ENCODE data around the gene ZFAND3.

The ZFAND3 gene

DNA sequence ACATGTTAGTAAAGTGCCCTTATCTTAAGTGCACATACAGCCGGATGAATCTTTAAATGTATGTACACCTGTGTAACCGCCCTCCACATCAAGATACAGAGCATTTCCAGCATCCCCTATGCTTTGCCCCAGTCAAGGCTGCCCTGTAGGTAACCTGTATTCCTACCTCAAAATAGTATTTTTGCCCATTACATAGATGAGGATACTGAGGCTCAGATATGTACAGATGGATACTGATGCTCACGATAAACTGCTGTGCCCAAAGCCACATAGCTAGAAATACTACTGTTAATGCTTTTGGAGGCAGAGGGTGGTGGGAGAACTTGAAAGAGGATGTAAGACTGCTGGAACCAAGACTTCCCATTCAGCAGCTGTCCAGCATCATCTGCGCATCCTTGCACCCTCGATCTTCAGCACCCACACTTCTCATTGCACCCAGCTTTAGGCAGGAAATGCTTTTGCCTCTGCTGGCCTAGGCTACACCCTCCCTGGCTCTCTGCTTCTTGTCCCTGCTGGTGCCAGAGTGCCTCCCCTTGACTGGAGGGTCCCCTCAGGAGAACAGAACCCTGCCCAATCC is 27.0 kb upstream of the ZFAND3 start:
- Histone ChIP-seq H3K27me3 (no peaks in the 10 kb centered on the region), H3K36me3 (no peaks in the 10 kb centered on the region), H3K9me3 (no peaks in the 10 kb centered on the region), H3K4me3 (ENCODE audit: low read depth, low read length) (no peak overlapping the region), H3K4me1 (peaks cover 6% of the 10 kb centered on the region)
- no peak for DNase-seq
- TF ChIP-seq, protein P1, sequence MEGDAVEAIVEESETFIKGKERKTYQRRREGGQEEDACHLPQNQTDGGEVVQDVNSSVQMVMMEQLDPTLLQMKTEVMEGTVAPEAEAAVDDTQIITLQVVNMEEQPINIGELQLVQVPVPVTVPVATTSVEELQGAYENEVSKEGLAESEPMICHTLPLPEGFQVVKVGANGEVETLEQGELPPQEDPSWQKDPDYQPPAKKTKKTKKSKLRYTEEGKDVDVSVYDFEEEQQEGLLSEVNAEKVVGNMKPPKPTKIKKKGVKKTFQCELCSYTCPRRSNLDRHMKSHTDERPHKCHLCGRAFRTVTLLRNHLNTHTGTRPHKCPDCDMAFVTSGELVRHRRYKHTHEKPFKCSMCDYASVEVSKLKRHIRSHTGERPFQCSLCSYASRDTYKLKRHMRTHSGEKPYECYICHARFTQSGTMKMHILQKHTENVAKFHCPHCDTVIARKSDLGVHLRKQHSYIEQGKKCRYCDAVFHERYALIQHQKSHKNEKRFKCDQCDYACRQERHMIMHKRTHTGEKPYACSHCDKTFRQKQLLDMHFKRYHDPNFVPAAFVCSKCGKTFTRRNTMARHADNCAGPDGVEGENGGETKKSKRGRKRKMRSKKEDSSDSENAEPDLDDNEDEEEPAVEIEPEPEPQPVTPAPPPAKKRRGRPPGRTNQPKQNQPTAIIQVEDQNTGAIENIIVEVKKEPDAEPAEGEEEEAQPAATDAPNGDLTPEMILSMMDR (IDR thresholded peaks at IDR 0.05; ENCODE audit: low read depth, low read length): no peak

DNA sequence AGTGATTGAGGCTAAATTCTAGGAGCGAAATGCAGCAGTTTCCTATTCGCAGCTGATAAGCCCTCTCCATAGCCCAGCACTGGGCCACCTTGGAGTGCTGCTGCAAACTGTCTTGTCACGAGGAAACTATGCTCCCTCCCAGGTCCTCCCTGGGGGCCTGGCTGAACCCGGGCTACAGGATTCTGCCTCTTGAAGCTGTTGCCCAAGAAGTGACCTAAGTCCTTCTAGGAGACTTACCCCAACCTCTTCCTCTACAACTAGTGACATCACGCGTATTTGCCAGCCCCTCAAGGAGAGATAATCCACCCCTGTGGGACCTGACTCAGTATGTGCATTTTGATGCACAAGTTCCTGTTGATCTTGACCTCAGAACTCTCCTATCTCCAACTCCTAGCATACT is 26.5 kb upstream of the ZFAND3 start:
- Histone ChIP-seq H3K9me3 (no peaks in the 10 kb centered on the region), H3K4me3 (ENCODE audit: low read depth, low read length) (no peak overlapping the region), H3K27me3 (no peaks in the 10 kb centered on the region), H3K36me3 (no peaks in the 10 kb centered on the region), H3K4me1 (peaks cover 6% of the 10 kb centered on the region)
- TF ChIP-seq, protein P1 (IDR thresholded peaks at IDR 0.05; ENCODE audit: low read depth, low read length): no peak
- DNase-seq: no peak

DNA sequence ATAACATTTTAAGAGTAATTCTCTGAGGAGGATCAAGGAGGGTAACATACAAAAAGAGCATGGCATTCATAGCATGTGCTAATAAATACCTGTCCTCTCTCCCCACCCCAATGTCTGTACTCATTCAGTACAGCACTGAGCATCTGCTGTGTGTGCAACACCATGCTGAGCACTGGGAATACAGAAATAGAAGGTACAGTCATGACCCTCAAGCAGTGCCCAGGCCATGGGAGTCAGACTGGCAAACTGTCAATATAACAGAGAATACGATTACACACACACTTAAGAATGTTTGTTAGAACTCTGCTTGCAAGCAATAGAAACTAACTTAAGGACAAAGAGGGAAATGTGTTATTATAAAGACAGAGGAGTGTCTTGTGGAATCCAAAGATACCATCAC is 24.7 kb upstream of the ZFAND3 start:
- peaks cover 19% of the 10 kb centered on the region for H3K4me1 ChIP-seq
- no peak overlapping the region for H3K4me3 ChIP-seq (ENCODE audit: low read depth, low read length)
- DNase-seq: no peak
- H3K9me3 ChIP-seq: no peaks in the 10 kb centered on the region
- TF ChIP-seq, protein P1 (IDR thresholded peaks at IDR 0.05; ENCODE audit: low read depth, low read length): no peak
- no peaks in the 10 kb centered on the region for H3K36me3 ChIP-seq
- H3K27me3 ChIP-seq: no peaks in the 10 kb centered on the region

DNA sequence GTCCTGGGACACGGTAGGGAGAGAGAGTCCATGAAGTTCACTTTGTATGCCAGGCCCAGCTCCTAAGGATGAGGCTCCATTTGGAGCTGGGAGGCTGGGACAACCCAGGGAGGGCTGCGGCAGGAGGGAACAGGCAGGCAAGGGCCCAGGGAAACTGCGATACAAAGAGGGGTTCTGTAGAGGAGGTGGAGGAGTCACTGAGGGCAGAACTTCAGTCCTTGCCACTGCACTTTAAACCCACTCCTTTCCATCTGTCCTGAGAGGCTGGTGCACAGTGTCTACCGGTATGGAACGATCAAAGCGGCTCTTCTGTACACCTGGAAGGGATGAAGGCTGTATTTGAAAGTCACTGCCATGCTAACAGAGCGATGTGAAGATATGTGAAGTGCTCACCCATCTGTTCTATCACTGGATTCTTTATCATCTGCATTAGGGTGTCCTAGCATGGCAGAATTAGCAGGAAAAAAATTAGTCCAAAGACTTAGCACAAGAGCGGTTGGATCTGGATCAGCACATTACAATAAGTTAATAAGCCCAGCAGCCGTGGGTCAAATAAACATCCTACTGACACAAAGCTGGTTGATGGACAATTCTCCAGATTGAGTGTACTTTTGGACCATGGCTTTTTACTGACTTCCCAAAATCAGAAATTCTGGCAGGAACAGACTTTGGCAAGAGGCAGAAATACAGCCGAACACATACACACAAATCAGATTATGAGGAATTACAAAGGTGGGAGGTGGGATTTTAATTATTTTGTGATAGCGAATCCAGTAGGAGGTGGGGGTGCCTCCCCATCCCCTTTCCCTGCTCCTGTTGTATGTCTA is 20.9 kb upstream of the ZFAND3 start:
- DNase-seq: no peak
- Histone ChIP-seq H3K27me3 (no peaks in the 10 kb centered on the region), H3K36me3 (no peaks in the 10 kb centered on the region), H3K4me3 (ENCODE audit: low read depth, low read length) (no peak overlapping the region), H3K9me3 (no peaks in the 10 kb centered on the region), H3K4me1 (peaks cover 25% of the 10 kb centered on the region)
- TF ChIP-seq, protein P1 (IDR thresholded peaks at IDR 0.05; ENCODE audit: low read depth, low read length): no peak

DNA sequence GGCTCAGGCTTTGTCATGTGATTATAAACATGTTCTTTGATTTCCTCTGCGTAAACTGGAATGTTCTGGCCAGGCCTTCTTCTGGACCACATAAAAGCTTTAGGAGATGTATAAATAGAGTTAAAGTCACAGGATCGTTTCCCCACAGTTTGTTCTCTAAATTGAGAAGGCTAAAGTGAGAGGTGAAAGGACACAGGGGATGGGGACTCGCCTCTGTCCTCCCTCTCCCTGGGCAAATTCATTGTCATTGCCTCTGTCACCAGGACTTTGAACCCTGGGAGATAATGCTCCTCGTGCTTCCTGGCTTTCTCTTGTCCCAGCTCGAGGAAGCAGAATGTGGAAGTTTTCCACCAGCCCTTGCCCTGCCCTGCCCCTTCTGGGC is 20.3 kb upstream of the ZFAND3 start:
- H3K27me3 ChIP-seq: no peaks in the 10 kb centered on the region
- H3K4me1 ChIP-seq: peaks cover 25% of the 10 kb centered on the region
- no peak overlapping the region for H3K4me3 ChIP-seq (ENCODE audit: low read depth, low read length)
- no peaks in the 10 kb centered on the region for H3K36me3 ChIP-seq
- DNase-seq: no peak
- no peaks in the 10 kb centered on the region for H3K9me3 ChIP-seq
- TF ChIP-seq, protein P1 (IDR thresholded peaks at IDR 0.05; ENCODE audit: low read depth, low read length): no peak
